Natural killer cell (primary cell): Measurements from ENCODE around the gene HSF5. TPM values are rescaled to one million over a fixed set of nuclear protein-coding genes. Genes with fewer than 3 reads are reported as not detected.
"Not testable (repeated sequence)": the region's sequence is repeated elsewhere in the genome, so short reads cannot be mapped to it uniquely, and the experiment has no call there.

Experiments used
- ATAC-seq, 3 donors: fragments of 150-1000 bp in 2 of 3; fragments of 200-7000 bp in 1 of 3; cut with Tn5 transposase; 1 replicate in 1 of 3; 2 replicates in 2 of 3; pipeline ENCODE4 v1.10.0; 2021; ENCODE audit warnings: mild to moderate bottlenecking in 2 of 3, moderate library complexity in 2 of 3
- DNase-seq, 2 donors: peaks; one replicate each; pipeline versions ENCODE4 v3.0.0 to v3.0.0-alpha.2; 2013 to 2021; ENCODE audit warnings: mixed read lengths in 1 of 2
- H3K27ac ChIP-seq: one replicate; pipeline ENCODE4 v1.5.1; 2013; ENCODE audit warnings: mild to moderate bottlenecking, low read length
- H3K27me3 ChIP-seq: one replicate; pipeline ENCODE4 v1.6.1; 2013; ENCODE audit warnings: low read length; ENCODE audit not compliant: control insufficient read depth, insufficient read depth
- H3K36me3 ChIP-seq: one replicate; pipeline ENCODE4 v1.6.1; 2013; ENCODE audit warnings: low read length; ENCODE audit not compliant: control insufficient read depth, insufficient read depth
- H3K4me1 ChIP-seq: one replicate; pipeline ENCODE4 v1.6.1; 2013; ENCODE audit warnings: low read length; ENCODE audit not compliant: control insufficient read depth, insufficient read depth
- H3K4me3 ChIP-seq: one replicate; pipeline ENCODE4 v1.5.1; 2013; ENCODE audit warnings: low read length
- H3K9me3 ChIP-seq: one replicate; pipeline ENCODE4 v1.6.1; 2013; ENCODE audit warnings: low read length; ENCODE audit not compliant: control insufficient read depth, insufficient read depth
- H3K27ac Mint-ChIP-seq, 2 donors: one replicate each; pipeline ENCODE4 v1.8.0; 2022; ENCODE audit warnings: mild to moderate bottlenecking in 2 of 2, mixed read lengths in 2 of 2, moderate library complexity in 1 of 2
- H3K27me3 Mint-ChIP-seq, 2 donors: one replicate each; pipeline ENCODE4 v1.8.0; 2022; ENCODE audit warnings: low read depth in 2 of 2, mixed read lengths in 2 of 2
- H3K36me3 Mint-ChIP-seq: one replicate; pipeline ENCODE4 v1.8.0; 2022; ENCODE audit warnings: mixed read lengths
- H3K4me1 Mint-ChIP-seq, 2 donors: one replicate each; pipeline ENCODE4 v1.8.0; 2022; ENCODE audit warnings: mixed read lengths in 2 of 2
- H3K4me3 Mint-ChIP-seq: one replicate; pipeline ENCODE4 v1.8.0; 2022; ENCODE audit warnings: mild to moderate bottlenecking, moderate library complexity, mixed read lengths
- H3K9me3 Mint-ChIP-seq, 2 donors: one replicate each; pipeline ENCODE4 v1.8.0; 2022; ENCODE audit warnings: mixed read lengths in 2 of 2
- WGBS: methylation state at CpG from one replicate; pipeline ENCODE4 v1.1.7; 2013; ENCODE audit warnings: missing lambda C conversion rate; ENCODE audit not compliant: insufficient coverage; 5-methylcytosine and 5-hydroxymethylcytosine counted together
- intact Hi-C: fragments of 100-400 bp; cut with micrococcal nuclease; formaldehyde crosslinking; loops from one replicate; pipeline ENCODE4 v1.14.2; 2022
- total RNA-seq, 4 donors: library from RNA; stranded (reverse); fragments of 120-200 nt in 1 of 4; gene quantifications; one replicate each; pipeline versions ENCODE4 v1.2.3 to v1.2.4, GENCODE V29; 2013 to 2022
- TF ChIP-seq, protein P1 (sequence below): fragments of 200-600 bp; IDR thresholded peaks from one replicate; pipeline ENCODE4 v1.8.0; 2022; ENCODE audit warnings: antibody characterized with exemption

The HSF5 gene
- total RNA-seq, 3 donors from 2014 or later (not counting 1 experiment from before 2014, with no cell fraction given), result 0.45 to 1.00 (median 0.94) TPM

DNA sequence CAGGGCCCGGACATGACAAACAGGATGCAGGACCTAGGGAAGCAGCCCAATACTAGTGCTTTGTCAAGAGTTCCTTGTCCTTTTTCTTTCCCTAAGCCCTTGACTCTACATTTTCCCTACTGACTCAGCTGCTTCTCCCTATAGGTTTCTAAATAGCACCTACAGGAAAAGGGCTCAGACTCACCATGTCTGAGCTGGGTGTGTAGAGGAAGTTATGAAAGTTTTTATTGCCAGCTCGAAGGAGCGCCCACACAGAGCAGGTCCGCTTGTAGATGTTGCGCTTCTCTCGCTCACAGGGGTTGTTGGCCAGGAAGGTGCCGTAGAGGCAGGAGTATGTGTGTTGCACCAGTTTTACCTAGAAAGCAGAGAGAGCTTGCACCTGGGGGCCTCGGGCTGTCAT, 15.7 kb upstream of the HSF5 start:
- Mint-ChIP-seq H3K27ac (no peak overlapping the region), H3K4me3 (no peak overlapping the region), H3K27me3 (no peaks in the 10 kb centered on the region), H3K36me3 (peaks cover 6% of the 10 kb centered on the region), H3K4me1 (peaks cover 0 to 7% of the 10 kb centered on the region in 2 donors), H3K9me3 (no peaks in the 10 kb centered on the region)
- Histone ChIP-seq H3K36me3 (peaks cover 70% of the 10 kb centered on the region), H3K4me3 (no peak overlapping the region), H3K9me3 (no peaks in the 10 kb centered on the region), H3K27ac (no peak overlapping the region), H3K27me3 (no peaks in the 10 kb centered on the region), H3K4me1 (peaks cover 11% of the 10 kb centered on the region)
- DNase-seq, result no peak
- intact Hi-C loops, result no loop called here
- TF ChIP-seq, protein P1, sequence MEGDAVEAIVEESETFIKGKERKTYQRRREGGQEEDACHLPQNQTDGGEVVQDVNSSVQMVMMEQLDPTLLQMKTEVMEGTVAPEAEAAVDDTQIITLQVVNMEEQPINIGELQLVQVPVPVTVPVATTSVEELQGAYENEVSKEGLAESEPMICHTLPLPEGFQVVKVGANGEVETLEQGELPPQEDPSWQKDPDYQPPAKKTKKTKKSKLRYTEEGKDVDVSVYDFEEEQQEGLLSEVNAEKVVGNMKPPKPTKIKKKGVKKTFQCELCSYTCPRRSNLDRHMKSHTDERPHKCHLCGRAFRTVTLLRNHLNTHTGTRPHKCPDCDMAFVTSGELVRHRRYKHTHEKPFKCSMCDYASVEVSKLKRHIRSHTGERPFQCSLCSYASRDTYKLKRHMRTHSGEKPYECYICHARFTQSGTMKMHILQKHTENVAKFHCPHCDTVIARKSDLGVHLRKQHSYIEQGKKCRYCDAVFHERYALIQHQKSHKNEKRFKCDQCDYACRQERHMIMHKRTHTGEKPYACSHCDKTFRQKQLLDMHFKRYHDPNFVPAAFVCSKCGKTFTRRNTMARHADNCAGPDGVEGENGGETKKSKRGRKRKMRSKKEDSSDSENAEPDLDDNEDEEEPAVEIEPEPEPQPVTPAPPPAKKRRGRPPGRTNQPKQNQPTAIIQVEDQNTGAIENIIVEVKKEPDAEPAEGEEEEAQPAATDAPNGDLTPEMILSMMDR, result no peak
- no peak for ATAC-seq
- 91% methylated on average over 8 of the region's 8 CpGs for WGBS

DNA sequence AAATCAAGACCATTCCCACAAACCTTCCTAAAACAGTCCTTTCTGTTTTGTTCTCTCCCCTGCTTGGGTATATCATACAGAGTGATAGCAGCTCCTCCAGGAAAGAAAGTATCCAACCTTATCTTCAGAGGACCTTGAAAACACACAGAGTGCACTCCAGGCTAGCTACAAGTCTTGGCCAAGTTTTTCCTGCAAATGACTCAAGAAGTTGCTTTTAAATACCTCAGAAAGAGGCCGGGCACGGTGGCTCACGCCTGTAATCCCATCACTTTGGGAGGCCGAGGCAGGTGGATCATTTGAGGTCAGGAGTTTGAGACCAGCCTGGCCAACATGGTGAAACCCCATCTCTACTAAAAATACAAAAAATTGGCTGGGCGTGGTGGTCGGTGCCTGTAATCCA, 14.9 kb upstream of the HSF5 start:
- intact Hi-C loops, H3K27ac ChIP-seq, H3K27me3 Mint-ChIP-seq, H3K4me3 ChIP-seq, H3K27me3 ChIP-seq, H3K4me1 Mint-ChIP-seq, H3K27ac Mint-ChIP-seq, H3K36me3 Mint-ChIP-seq, DNase-seq, ATAC-seq, H3K9me3 Mint-ChIP-seq, H3K4me3 Mint-ChIP-seq, H3K9me3 ChIP-seq: not testable (repeated sequence)
- 100% methylated on average over 6 of the region's 6 CpGs for WGBS
- Histone ChIP-seq H3K4me1 (peaks cover 11% of the 10 kb centered on the region), H3K36me3 (peaks cover 68% of the 10 kb centered on the region)

DNA sequence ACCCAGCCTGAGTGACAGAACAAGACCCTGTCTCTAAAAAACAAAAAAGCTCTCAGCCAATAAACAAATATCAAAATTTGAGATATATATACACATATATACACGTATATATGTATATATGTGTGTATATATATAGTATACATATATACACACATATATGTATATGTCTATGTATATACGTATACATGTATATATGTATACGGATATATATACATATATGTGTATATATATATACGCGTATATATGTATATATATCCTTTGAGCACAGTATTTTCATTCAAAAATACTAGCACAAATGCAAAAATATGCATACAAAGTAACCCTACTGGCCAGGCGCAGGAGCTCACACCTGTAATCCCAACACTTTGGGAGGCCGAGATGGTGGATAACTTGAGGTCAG, 13.2 kb upstream of the HSF5 start:
- Histone ChIP-seq H3K27ac (no peak overlapping the region), H3K9me3 (no peaks in the 10 kb centered on the region), H3K4me3 (no peak overlapping the region), H3K27me3 (no peaks in the 10 kb centered on the region), H3K36me3 (peaks cover 64% of the 10 kb centered on the region), H3K4me1 (peaks cover 11% of the 10 kb centered on the region)
- Mint-ChIP-seq H3K4me3 (no peak overlapping the region), H3K27ac (no peak overlapping the region), H3K27me3 (no peaks in the 10 kb centered on the region), H3K9me3 (no peaks in the 10 kb centered on the region), H3K36me3 (peaks cover 6% of the 10 kb centered on the region), H3K4me1 (peaks cover 0 to 4% of the 10 kb centered on the region in 2 donors)
- ATAC-seq (no peak), DNase-seq (no peak)
- 100% methylated on average over 2 of the region's 7 CpGs for WGBS
- TF ChIP-seq, protein P1, result no peak
- intact Hi-C loops, result no loop called here

DNA sequence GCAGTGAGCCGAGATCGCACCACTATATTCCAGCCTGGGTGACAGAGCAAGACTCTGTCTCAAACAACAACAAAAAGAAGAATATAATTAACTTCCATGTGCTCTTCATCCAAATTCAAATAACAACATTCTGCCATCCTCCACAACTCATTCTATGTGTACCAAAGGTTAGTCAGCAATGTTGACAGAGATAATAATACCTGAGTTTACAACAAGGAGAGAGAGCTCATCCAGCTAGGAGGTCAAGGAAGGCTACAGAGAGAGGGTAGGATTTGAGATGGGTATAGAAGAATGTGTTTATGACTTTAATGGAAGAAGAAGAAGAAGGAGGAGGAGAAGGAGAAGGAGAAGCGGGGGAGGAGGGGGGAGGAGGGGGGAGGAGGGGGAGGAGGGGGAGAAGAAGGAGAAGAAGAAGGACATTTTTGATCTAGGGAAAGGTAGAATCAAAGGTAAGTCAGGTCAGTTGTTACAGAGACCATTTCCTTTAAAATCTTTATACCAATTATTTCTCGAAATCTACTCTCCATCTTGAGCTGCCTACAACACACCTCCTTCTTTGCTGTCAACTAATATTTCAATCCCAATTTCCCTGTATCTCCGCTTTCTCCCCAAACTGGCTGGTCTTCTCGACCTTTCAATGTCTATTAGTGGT, 10.1 kb upstream of the HSF5 start:
- intact Hi-C loops, result no loop called here
- H3K27ac ChIP-seq, result no peak overlapping the region
- H3K27ac Mint-ChIP-seq, result no peak overlapping the region
- peaks cover 67% of the 10 kb centered on the region for H3K36me3 ChIP-seq
- TF ChIP-seq, protein P1, result no peak
- no peak overlapping the region for H3K4me3 Mint-ChIP-seq
- H3K9me3 Mint-ChIP-seq, result no peaks in the 10 kb centered on the region
- no peaks in the 10 kb centered on the region for H3K27me3 ChIP-seq
- ATAC-seq, result no peak
- H3K36me3 Mint-ChIP-seq, result peaks cover 8% of the 10 kb centered on the region
- no peak overlapping the region for H3K4me3 ChIP-seq
- WGBS, result 96% methylated on average over 5 of the region's 6 CpGs
- peaks cover 0 to 4% of the 10 kb centered on the region in 2 donors for H3K4me1 Mint-ChIP-seq
- no peaks in the 10 kb centered on the region for H3K27me3 Mint-ChIP-seq
- H3K9me3 ChIP-seq, result no peaks in the 10 kb centered on the region
- no peaks in the 10 kb centered on the region for H3K4me1 ChIP-seq
- no peak for DNase-seq
